Stimulated activated CD4-positive, alpha-beta T cell treated with anti-CD3 and anti-CD28 coated beads, Interleukin-15, amount 100 ng/mL, for 1 hour (primary cell): ENCODE data around the gene APBB3.

Source experiments
- DNase-seq, 2 donors: peaks; one replicate each; pipeline ENCODE4 v3.0.0-alpha.2; 2020; ENCODE audit warnings: low read depth in 1 of 2, low spot score in 1 of 2

Gene APBB3

DNA sequence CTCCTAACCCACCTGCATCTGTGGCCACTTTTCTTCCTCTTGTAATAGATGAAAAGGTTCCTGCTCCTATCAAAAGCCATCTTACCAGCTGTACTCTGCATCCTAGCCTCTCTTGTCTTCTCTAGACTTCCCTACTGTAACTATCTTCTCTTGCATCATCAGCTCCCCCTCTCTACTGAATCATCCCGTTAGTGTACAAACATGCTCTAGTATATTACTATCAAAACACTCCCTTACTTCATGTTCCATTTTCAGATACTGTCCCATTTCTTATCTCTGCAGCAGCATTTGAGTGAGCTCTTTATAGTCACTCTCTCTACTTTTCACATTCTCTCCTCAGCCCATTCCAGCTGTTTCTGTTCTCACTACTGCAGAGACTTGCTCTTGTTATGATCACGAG, 9.9 kb downstream of the APBB3 start:
- DNase-seq: no peak

DNA sequence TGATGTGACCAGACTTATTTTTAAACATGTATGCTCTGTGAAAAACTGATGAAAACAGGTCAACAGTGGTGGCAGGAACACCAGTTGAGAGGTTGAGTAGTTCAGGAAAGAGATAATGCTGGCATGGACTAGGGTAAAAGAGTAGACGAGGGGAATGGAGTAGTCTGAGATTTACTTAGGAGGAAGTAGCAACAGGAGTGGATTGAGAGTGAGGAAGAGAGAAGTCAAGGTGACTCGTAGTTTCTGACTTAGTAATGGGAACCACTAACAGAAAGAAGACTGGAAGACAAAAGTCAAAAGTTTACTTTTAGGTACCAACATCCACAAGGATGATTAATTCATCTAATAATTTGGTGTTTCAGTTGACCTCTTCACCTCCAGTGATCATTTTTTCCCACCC, 10.7 kb downstream of the APBB3 start:
- no peak for DNase-seq

DNA sequence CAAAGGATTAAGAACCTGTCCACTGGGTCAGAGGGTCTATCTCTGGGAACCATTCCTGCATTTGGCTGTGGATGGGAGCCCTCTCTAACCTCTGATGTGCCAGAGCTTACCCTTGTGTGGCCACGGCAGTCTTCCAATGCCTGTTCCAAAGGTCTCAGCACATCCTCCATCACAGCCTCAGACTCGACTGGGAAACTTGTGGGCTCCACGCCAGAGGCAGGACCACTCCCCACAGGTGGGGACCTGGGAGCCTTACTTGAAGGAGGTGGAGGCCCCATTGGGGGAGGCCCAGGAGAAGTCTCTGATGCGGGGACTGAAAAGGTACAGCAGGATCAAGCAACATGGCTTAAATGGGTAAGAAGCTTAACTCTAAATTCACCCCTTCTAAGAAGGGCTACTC, 12.5 kb downstream of the APBB3 start:
- no peak for DNase-seq

- no peak for DNase-seq
These were observed 14.0 kb downstream of the APBB3 start for GRCh38 chr5:140550147-140551079.

DNA sequence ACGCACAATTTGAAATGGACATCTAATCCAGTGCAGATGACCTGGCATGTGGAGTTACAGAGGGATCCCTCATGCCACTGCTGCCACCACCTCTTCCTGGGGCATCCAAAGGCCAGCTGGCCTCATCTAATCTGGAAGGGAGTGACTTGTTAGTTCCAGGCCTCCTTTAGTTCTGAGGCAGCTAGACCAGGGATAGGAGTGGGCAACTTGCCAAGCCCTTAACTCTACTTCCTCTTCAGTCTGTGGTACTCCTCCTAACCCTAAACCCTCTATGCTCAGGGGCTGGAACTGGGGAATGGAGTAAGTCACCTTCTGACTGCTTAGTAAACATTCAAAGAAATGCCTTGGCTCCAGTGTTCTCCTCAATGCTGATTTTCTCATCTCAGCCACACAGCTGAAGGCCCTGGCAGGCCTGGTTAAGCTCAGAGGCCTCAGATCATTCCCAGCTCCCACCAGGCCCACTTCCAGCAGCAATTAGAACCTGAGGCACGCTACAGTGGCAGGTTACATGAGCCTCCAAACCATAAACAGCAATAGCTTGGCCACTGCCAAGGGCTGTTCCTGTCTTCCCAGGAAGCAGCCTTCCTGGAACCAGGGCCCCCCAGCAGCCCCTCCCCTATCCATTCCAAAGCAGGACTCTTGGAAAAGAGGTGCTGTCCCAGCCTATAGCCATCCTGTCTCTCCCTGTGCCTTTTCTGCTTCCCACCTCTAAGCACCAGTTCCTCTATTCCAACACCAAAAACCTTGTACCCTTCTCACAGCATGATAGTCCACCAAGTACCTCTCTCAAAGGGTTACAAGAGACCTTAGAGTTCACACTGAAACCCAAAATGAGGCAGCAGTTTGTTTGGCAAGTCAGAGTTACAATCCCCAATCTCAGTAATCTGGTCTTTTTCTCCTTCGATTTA, 14.9 kb downstream of the APBB3 start:
- no peak for DNase-seq

DNA sequence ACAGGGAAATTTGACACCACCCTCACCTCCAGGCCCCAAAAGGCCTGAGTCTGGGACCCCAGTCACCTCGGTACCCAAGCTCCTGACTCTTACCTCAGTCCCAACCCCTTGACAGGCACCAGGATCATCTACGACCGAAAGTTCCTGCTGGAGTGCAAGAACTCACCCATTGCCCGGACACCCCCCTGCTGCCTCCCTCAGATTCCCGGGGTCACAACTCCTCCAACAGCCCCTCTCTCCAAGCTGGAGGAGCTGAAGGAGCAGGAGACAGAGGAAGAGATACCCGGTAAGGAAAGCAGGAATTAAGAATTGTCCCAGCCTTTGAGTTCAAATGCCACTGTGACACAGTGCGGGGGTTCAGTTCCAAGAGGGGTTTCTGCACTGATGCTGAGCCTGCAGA, 15.6 kb downstream of the APBB3 start:
- no peak for DNase-seq

DNA sequence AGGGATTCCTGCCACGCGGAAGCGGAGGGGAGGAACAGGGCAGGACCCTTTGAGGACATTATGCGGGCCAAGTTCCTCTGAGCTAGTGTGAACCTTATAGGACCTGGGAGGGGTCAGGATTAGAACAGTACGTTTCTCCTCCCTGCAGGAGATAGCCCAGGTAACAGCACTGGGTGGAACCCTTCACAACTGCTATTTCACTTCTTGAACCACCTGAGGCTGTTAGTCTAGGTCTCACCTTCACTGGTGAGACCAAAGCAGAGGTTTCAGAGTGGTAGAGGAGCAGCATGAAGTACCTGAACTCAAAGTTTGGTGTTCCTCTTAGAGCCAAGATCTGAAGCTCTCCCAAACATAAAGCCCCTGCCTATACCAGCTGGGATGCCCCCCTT, 16.1 kb downstream of the APBB3 start:
- no peak for DNase-seq

- DNase-seq: peak; percentile 72 to 76
These were observed 16.7 kb downstream of the APBB3 start, which contains the start of gene EIF4EBP3 for GRCh38 chr5:140547508-140548299. EIF4EBP3 (plus strand) TSS chr5:140547662; CDS start chr5:140547738, 76 bp downstream.

GRCh38 chr5:140546851-140547507, 17.4 kb downstream of the APBB3 start:
- no peak for DNase-seq

DNA sequence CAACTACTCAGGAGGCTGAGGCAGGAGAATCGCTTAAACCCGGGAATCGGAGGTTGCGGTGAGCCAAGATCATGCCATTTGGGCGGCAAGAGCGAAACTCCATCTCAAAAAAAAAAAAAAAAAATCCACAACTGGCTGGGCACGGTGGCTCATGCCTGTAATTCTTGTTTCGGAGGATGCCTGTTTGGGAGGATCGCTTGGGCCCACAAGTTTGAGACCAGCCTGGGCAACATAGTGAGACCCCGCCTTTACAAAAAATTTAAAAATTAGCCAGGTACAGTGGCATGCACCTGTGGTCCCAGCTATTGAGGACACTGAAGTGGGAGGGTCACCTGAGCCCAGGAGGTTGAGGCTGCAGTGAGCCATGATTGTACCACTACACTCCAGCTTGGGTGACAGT, 18.8 kb downstream of the APBB3 start:
- no peak for DNase-seq

GRCh38 chr5:140544986-140545385, 19.4 kb downstream of the APBB3 start:
- DNase-seq: no peak

GRCh38 chr5:140542972-140543371, 21.4 kb downstream of the APBB3 start:
- DNase-seq: no peak

DNA sequence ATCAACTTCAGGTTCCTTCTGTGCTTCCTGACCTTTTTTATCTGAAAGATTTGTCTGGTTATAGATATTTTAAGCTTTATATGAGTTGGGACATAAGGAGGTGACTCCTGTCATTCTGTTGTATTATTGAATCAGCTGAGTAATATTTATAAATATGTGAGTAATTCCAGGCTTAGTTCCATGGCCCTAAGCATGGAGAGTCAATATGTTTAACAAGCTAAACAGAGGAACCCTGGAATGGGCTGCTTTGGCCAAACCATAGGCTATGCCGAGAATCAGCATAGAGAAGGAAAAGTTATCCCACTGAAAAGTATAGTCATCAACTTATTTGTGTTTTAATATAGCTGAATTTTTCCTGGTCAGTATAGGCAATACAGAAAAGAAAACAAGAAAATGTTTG, 24.2 kb downstream of the APBB3 start:
- no peak for DNase-seq

DNA sequence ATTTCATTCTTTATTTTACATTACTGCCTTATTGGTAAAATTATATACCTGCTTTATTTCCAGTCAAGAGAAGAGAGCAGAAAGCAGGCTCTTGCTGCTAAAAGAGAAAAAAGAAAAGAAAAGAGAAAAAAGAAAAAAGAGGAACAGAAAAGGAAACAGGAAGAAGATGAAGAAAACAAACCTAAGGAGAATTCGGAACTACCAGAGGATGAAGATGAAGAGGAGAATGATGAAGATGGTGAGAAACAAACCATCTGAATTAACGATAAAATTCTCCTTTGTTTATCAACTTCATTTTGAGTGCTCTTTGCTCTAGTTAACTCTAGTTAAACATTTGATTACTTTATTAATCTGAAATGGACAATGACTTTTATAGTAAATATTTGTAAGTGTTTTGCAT, 40.4 kb downstream of the APBB3 start:
- no peak for DNase-seq

DNA sequence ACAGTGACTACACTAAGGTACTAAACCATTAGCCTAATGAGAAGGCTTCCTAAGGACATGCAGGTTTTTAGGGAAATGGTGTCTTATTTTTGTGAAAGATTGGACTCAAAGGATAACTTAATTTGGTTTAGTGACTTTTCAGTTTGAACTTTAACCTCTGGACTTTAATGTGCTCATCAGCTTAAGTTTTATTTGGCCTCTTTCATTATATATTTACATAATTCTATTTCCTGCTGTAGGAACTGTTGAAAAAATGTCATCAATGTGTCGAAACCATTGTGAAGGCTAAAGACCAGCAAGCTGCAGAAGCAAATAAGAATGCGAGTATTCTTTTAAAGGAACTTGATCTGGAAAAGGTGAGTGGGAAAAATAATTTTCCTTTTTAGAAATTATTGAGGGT, 51.3 kb downstream of the APBB3 start:
- DNase-seq: no peak

- DNase-seq: no peak
These were observed 54.5 kb downstream of the APBB3 start for GRCh38 chr5:140509898-140510297.
